Ovary (tissue), 3 donors: Measurements from ENCODE around the gene DUOX1.

ENCODE experiments used
- EP300 ChIP-seq: sonication (generic); formaldehyde crosslinking; IDR thresholded peaks from one replicate; pipeline ENCODE4 v1.6.1; 2017; ENCODE audit warnings: antibody characterized with exemption
- POLR2A ChIP-seq: fragments of 450-650 bp; IDR thresholded peaks from one replicate; pipeline ENCODE4 v1.6.1; 2017; ENCODE audit warnings: antibody characterized with exemption, mild to moderate bottlenecking, moderate library complexity
- TF ChIP-seq, protein P1 (sequence below), 3 donors: fragments of 450-650 bp in 2 of 3; fragments of 200-600 bp in 1 of 3; IDR thresholded peaks; one replicate each; pipeline versions ENCODE4 v1.5.1 to v1.8.0; 2016 to 2022; ENCODE audit warnings: antibody characterized with exemption in 3 of 3, mild to moderate bottlenecking in 1 of 3
- donor health status: DM: no; HTN: no; CAD: no.

DNA sequence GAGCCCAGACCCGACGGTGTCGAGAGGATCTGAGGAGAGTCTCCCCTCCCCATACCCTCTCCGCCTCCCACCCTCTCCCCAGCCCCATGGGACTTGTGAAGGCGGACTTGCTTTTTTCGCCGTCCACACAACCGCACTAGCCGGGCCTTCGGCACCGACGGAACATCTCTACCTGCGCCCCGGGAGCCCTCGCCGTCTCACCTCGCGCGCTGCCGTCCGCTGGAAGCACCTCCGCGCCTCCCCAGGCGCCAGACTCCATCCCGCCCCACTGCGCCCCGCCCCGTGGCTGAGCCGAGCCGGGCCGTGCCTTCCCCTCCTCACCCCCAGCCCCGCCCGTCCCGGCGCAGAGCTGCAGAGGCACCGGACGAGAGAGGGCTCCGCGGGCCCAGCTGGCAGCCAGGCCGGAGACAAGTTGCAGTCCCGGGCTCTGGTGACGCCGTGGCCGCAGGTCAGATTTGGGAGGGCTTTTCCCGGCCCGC lies at the start of gene DUOX1, which contains the start of gene DUOXA1:
- TF ChIP-seq POLR2A (no peak), EP300 (no peak)
- TF ChIP-seq, protein P1, sequence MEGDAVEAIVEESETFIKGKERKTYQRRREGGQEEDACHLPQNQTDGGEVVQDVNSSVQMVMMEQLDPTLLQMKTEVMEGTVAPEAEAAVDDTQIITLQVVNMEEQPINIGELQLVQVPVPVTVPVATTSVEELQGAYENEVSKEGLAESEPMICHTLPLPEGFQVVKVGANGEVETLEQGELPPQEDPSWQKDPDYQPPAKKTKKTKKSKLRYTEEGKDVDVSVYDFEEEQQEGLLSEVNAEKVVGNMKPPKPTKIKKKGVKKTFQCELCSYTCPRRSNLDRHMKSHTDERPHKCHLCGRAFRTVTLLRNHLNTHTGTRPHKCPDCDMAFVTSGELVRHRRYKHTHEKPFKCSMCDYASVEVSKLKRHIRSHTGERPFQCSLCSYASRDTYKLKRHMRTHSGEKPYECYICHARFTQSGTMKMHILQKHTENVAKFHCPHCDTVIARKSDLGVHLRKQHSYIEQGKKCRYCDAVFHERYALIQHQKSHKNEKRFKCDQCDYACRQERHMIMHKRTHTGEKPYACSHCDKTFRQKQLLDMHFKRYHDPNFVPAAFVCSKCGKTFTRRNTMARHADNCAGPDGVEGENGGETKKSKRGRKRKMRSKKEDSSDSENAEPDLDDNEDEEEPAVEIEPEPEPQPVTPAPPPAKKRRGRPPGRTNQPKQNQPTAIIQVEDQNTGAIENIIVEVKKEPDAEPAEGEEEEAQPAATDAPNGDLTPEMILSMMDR (IDR thresholded peaks at IDR 0.05), result no peak
